H1 (cell line): ENCODE data around the gene MORC1. TPM values are rescaled to one million over a fixed set of nuclear protein-coding genes. Genes with fewer than 3 reads are reported as not detected.

Experiments
- CTCF ChIA-PET: fragments of 300-600 bp; sonication (Branson Sonifier 250); formaldehyde crosslinking; loops from one replicate; lab custom pipeline; 2021; ENCODE audit not compliant: partially characterized antibody; lab: Charles Lee
- POLR2A ChIA-PET: fragments of 300-600 bp; sonication (Branson Sonifier 250); formaldehyde crosslinking; loops from one replicate; lab custom pipeline; 2021; ENCODE audit warnings: inconsistent platforms; ENCODE audit not compliant: partially characterized antibody; lab: Charles Lee
- DNase-seq, 2 experiments: peaks; one replicate each; pipeline versions ENCODE4 v3.0.0 to v3.0.0-alpha.2; 2010 to 2022; ENCODE audit warnings: low spot score in 2 of 2, low read depth in 1 of 2, mixed read lengths in 1 of 2
- FAIRE-seq: peaks from 2 replicates; lab custom pipeline; 2011; peaks lifted over from hg19 to GRCh38; lab: Jason Lieb, UNC
- H2AFZ ChIP-seq: 2 replicates; pipeline ENCODE4 v1.8.1; 2012; ENCODE audit warnings: low read length, inconsistent platforms
- H2AK5ac ChIP-seq: 2 replicates; pipeline ENCODE4 v1.6.1; 2013; ENCODE audit warnings: low read depth, low read length
- H2BK120ac ChIP-seq: replicated peaks from 2 replicates; pipeline ENCODE3; 2013; ENCODE audit warnings: low read depth, low read length, inconsistent platforms
- H2BK12ac ChIP-seq: 2 replicates; pipeline ENCODE4 v1.6.1; 2013; ENCODE audit warnings: low read depth, low read length
- H2BK15ac ChIP-seq: 2 replicates; pipeline ENCODE4 v1.6.1; 2013; ENCODE audit warnings: low read length
- H2BK20ac ChIP-seq: 2 replicates; pipeline ENCODE4 v1.6.1; 2013; ENCODE audit warnings: low read length
- H2BK5ac ChIP-seq: 2 replicates; pipeline ENCODE4 v1.6.1; 2013; ENCODE audit warnings: low read depth, low read length
- H3K14ac ChIP-seq: 2 replicates; pipeline ENCODE4 v1.6.1; 2013; ENCODE audit warnings: inconsistent platforms; ENCODE audit not compliant: insufficient read length
- H3K18ac ChIP-seq: 2 replicates; pipeline ENCODE4 v1.6.1; 2013; ENCODE audit warnings: low read length; ENCODE audit errors: extremely low read depth
- H3K23ac ChIP-seq: 2 replicates; pipeline ENCODE4 v1.6.1; 2013; ENCODE audit warnings: inconsistent platforms; ENCODE audit not compliant: insufficient read length
- H3K23me2 ChIP-seq: 2 replicates; pipeline ENCODE4 v1.6.1; 2013; ENCODE audit warnings: low read depth, low read length
- H3K27ac ChIP-seq: 2 replicates; pipeline ENCODE4 v1.6.1; 2011; ENCODE audit warnings: low read depth, low read length, inconsistent platforms
- H3K27me3 ChIP-seq, 4 experiments: replicated peaks in 1 of 4; 1 replicate in 1 of 4; 2 replicates in 3 of 4; pipeline versions ENCODE4 v1.6.1 to v1.8.1; 2011 to 2013; ENCODE audit warnings: low read length in 3 of 4, mild to moderate bottlenecking in 3 of 4, inconsistent platforms in 2 of 4, mixed read lengths in 2 of 4, moderate library complexity in 1 of 4; ENCODE audit not compliant: control insufficient read depth in 3 of 4, insufficient read depth in 3 of 4; ENCODE audit errors: extremely low read depth in 1 of 4
- H3K36me3 ChIP-seq, 4 experiments: 2 replicates each; pipeline versions ENCODE4 v1.6.1 to v1.8.1; 2011 to 2013; ENCODE audit warnings: mild to moderate bottlenecking in 4 of 4, low read length in 3 of 4, moderate library complexity in 2 of 4, control low read depth in 1 of 4, inconsistent platforms in 1 of 4; ENCODE audit not compliant: insufficient read depth in 4 of 4, control insufficient read depth in 2 of 4
- H3K4ac ChIP-seq: replicated peaks from 2 replicates; pipeline ENCODE3; 2013; ENCODE audit warnings: low read length, low read depth, mixed read lengths, inconsistent platforms; ENCODE audit not compliant: insufficient read length
- H3K4me1 ChIP-seq, 4 experiments: replicated peaks in 1 of 4; 1 replicate in 1 of 4; 2 replicates in 3 of 4; pipeline versions ENCODE4 v1.6.1 to v1.8.1; 2011 to 2013; ENCODE audit warnings: low read length in 3 of 4, inconsistent platforms in 2 of 4, mixed read lengths in 1 of 4; ENCODE audit not compliant: insufficient read depth in 4 of 4, control insufficient read depth in 3 of 4
- H3K4me2 ChIP-seq, 2 experiments: 2 replicates each; pipeline versions ENCODE4 v1.6.1 to v1.8.1; 2011 to 2013; ENCODE audit warnings: low read depth in 2 of 2, low read length in 2 of 2, control low read depth in 1 of 2, inconsistent platforms in 1 of 2, mild to moderate bottlenecking in 1 of 2; ENCODE audit not compliant: insufficient read depth in 1 of 2
- H3K4me3 ChIP-seq, 4 experiments: fragments of 200-600, 300-600 bp in 1 of 4; sonication (generic), shearing (Covaris generic), sonication (Bioruptor Twin) in 1 of 4; 2 replicates each; pipeline versions ENCODE4 v1.5.1 to v1.8.1; 2011 to 2016; ENCODE audit warnings: low read length in 4 of 4, low read depth in 3 of 4, control low read depth in 2 of 4, inconsistent platforms in 2 of 4, mild to moderate bottlenecking in 2 of 4, mixed read lengths in 1 of 4, moderate library complexity in 1 of 4; ENCODE audit not compliant: insufficient read depth in 2 of 4; ENCODE audit errors: extremely low read depth in 1 of 4
- H3K56ac ChIP-seq: replicated peaks from 2 replicates; pipeline ENCODE3; 2013; ENCODE audit warnings: low read depth, mild to moderate bottlenecking, mixed read lengths, low read length, inconsistent platforms; ENCODE audit not compliant: insufficient read length
- H3K79me1 ChIP-seq: 2 replicates; pipeline ENCODE4 v1.6.1; 2013; ENCODE audit warnings: low read depth, low read length, control low read depth
- H3K79me2 ChIP-seq, 2 experiments: 2 replicates each; pipeline versions ENCODE4 v1.6.1 to v1.8.1; 2012 to 2013; ENCODE audit warnings: low read length in 2 of 2, mild to moderate bottlenecking in 2 of 2, inconsistent platforms in 1 of 2; ENCODE audit not compliant: insufficient read depth in 2 of 2, control insufficient read depth in 1 of 2
- H3K9ac ChIP-seq, 4 experiments: replicated peaks in 1 of 4; 1 replicate in 1 of 4; 2 replicates in 3 of 4; pipeline versions ENCODE4 v1.6.1 to v1.8.1; 2011 to 2013; ENCODE audit warnings: low read depth in 3 of 4, low read length in 3 of 4, control low read depth in 2 of 4, mild to moderate bottlenecking in 2 of 4, moderate library complexity in 2 of 4, inconsistent platforms in 1 of 4; ENCODE audit errors: extremely low read depth in 1 of 4
- H3K9me3 ChIP-seq, 2 experiments: 2 replicates each; pipeline versions ENCODE4 v1.6.1 to v1.8.1; 2012 to 2013; ENCODE audit warnings: mild to moderate bottlenecking in 2 of 2, moderate library complexity in 2 of 2, control low read depth in 1 of 2, inconsistent platforms in 1 of 2, low read depth in 1 of 2, low read length in 1 of 2, mixed read lengths in 1 of 2; ENCODE audit not compliant: insufficient read depth in 2 of 2
- H4K20me1 ChIP-seq, 2 experiments: replicated peaks in 1 of 2; 2 replicates each; pipeline versions ENCODE3 to v1.8.1; 2011 to 2013; ENCODE audit warnings: inconsistent platforms in 2 of 2, low read length in 2 of 2, mild to moderate bottlenecking in 1 of 2; ENCODE audit not compliant: insufficient read depth in 2 of 2, control insufficient read depth in 1 of 2
- H4K5ac ChIP-seq: 2 replicates; pipeline ENCODE4 v1.6.1; 2013; ENCODE audit warnings: low read length, low read depth, mixed read lengths, inconsistent platforms; ENCODE audit not compliant: insufficient read length
- H4K8ac ChIP-seq: 2 replicates; pipeline ENCODE4 v1.8.0; 2013; ENCODE audit warnings: mild to moderate bottlenecking, moderate library complexity, low read length, inconsistent platforms; ENCODE audit not compliant: insufficient read depth; ENCODE audit errors: extremely low read depth
- H4K91ac ChIP-seq: replicated peaks from 2 replicates; pipeline ENCODE3; 2013; ENCODE audit warnings: low read length, mixed read lengths, inconsistent platforms; ENCODE audit not compliant: insufficient read length
- KDM4A ChIP-seq: IDR thresholded peaks from one replicate; pipeline ENCODE4 v1.7.1; 2012; ENCODE audit warnings: low read depth, mild to moderate bottlenecking, moderate library complexity, low read length, inconsistent platforms; ENCODE audit not compliant: severe bottlenecking
- POLR2A ChIP-seq, 2 experiments: IDR thresholded peaks; 1 replicate in 1 of 2; 2 replicates in 1 of 2; pipeline ENCODE4 v1.6.1; 2011; ENCODE audit warnings: low read depth in 2 of 2, low read length in 2 of 2, mild to moderate bottlenecking in 2 of 2; ENCODE audit errors: control extremely low read depth in 1 of 2
- RFX5 ChIP-seq: IDR thresholded peaks from 2 replicates; pipeline ENCODE4 v1.6.1; 2011; ENCODE audit warnings: low read depth, low read length, improper control_type of control experiment, borderline replicate concordance
- RXRA ChIP-seq: IDR thresholded peaks from 2 replicates; pipeline ENCODE4 v1.6.1; 2011; ENCODE audit warnings: low read depth, mild to moderate bottlenecking, low read length, moderate library complexity; ENCODE audit not compliant: insufficient read depth
- SP1 ChIP-seq: IDR thresholded peaks from 2 replicates; pipeline ENCODE4 v1.6.1; 2011; ENCODE audit warnings: low read depth, low read length
- TCF12 ChIP-seq: IDR thresholded peaks from 2 replicates; pipeline ENCODE4 v1.6.1; 2011; ENCODE audit warnings: low read depth, mild to moderate bottlenecking, low read length
- ZNF274 ChIP-seq: IDR thresholded peaks from 2 replicates; pipeline ENCODE4 v1.7.0; 2012; ENCODE audit warnings: low read length, borderline replicate concordance; ENCODE audit errors: extremely low read depth
- WGBS, 2 experiments: shearing (Covaris generic) in 1 of 2; methylation state at CpG; one replicate each; pipeline versions ENCODE4 v1.1.6 to v1.1.7; 2013 to 2015; ENCODE audit warnings: low lambda C conversion rate in 2 of 2, mixed read lengths in 2 of 2, inconsistent platforms in 1 of 2, low coverage in 1 of 2, missing lambda C conversion rate in 1 of 2; ENCODE audit not compliant: insufficient replicate concordance in 2 of 2, insufficient coverage in 1 of 2, insufficient read length in 1 of 2; ENCODE audit errors: extremely low coverage in 1 of 2, missing lambda C conversion rate in 1 of 2; 5-methylcytosine and 5-hydroxymethylcytosine counted together
- polyA plus RNA-seq, 7 experiments: library from polyadenylated mRNA; depleted of rRNA in 3 of 7; stranded (reverse) in 5 of 7; unstranded in 2 of 7; fragments of >200 nt in 5 of 7; fragments of 200-250 nt in 2 of 7; gene quantifications; 1 replicate in 5 of 7; 2 replicates in 1 of 7; 4 replicates in 1 of 7; pipeline versions ENCODE4 v1.2.1 to v1.2.3, GENCODE V29; 2011 to 2013; ENCODE audit warnings: missing spikeins in 2 of 7, mixed read lengths in 2 of 7
- total RNA-seq: library from RNA; stranded (reverse); fragmentation: NEBNext Ultra II Directional; extraction: Animal tissue kit (Norgen Biotek cat#: 25700); gene quantifications from 2 replicates; pipeline ENCODE4 v1.2.1, GENCODE V29; 2021
- TF ChIP-seq, protein P1 (sequence below): IDR thresholded peaks from 2 replicates; pipeline ENCODE4 v1.6.1; 2012; ENCODE audit warnings: inconsistent platforms
- TF ChIP-seq, protein P2 (sequence below), 3 experiments: IDR thresholded peaks; 1 replicate in 2 of 3; 2 replicates in 1 of 3; pipeline versions ENCODE4 v1.5.1 to v1.6.1; 2011; ENCODE audit warnings: low read length in 3 of 3, mild to moderate bottlenecking in 3 of 3, inconsistent platforms in 2 of 3, low read depth in 1 of 3, moderate library complexity in 1 of 3; ENCODE audit not compliant: insufficient read depth in 1 of 3; ENCODE audit errors: control extremely low read depth in 1 of 3

MORC1 gene
- total and polyA plus RNA-seq, 2 of the 8 experiments (the other 6 are each of a cell fraction or from before 2014, with no cell fraction given): not detected

DNA sequence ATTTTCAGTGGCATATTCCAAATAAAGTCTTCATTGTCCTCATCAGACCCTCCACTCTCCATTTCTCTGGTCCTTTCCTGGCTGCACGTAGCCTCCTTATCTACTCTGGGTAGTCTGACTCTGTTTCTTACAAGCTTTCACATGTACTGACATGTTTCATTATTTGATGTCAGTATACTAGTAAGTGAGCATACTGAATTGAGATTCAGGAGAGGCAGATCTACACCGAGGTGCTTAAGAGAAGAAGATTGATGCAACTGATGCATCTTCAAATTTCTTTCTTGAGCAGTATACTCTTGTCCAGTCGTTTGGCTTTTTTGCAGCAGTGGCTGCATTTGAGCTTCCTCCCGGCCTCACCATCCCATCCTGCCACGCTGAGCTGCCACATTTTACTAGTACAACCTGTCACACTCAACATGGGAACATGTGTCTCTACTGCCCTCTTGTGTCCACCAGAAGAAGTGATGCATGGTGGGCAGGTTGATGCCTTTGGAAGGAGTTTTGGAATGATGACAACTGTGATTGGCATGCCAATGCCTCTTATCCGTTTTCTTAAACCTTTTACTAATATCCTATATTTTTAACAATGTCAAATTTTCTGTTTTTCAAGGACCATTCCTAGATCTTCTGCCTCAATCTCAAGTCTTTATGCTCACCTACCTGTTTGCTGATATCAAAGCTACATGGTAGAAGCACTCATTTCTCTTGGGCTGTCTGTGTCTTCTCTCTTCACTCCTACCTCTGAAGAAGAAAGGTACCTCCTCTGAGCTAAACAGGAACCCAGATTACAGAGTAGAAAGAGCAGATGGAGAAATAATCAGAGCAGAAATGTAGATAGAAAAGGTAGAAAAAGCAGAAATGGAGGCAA, 202.9 kb downstream of the MORC1 start:
- Histone ChIP-seq H3K9ac (no peak overlapping the region), H4K5ac (no peak overlapping the region), H2BK5ac (no peak overlapping the region), H3K18ac (no peak overlapping the region), H2AFZ (peak overlapping the region; percentile 70; the same call in 1 of the 2 replicates), H3K4me3 (no peak overlapping the region), H2AK5ac (no peak overlapping the region), H3K23ac (no peak overlapping the region), H4K8ac (no peak overlapping the region), H3K23me2 (no peaks in the 10 kb centered on the region), H2BK20ac (no peak overlapping the region), H3K79me2 (no peaks in the 10 kb centered on the region), H2BK120ac (no peak overlapping the region), H2BK15ac (no peak overlapping the region), H3K79me1 (no peaks in the 10 kb centered on the region), H3K36me3 (no peaks in the 10 kb centered on the region), H3K14ac (no peak overlapping the region), H4K20me1 (no peaks in the 10 kb centered on the region), H2BK12ac (no peak overlapping the region), H3K4ac (no peak overlapping the region), H3K27me3 (no peaks in the 10 kb centered on the region), H3K27ac (no peak overlapping the region), H3K56ac (no peak overlapping the region), H3K4me2 (no peak overlapping the region), H3K9me3 (no peaks in the 10 kb centered on the region), H3K4me1 (no peaks in the 10 kb centered on the region), H4K91ac (no peak overlapping the region)
- FAIRE-seq: peak; percentile 95
- WGBS, 2 experiments: 47% methylated on average over 6 of the region's 6 CpGs; no CpG with 5 or more reads in 1 of the 2 experiments
- ChIA-PET CTCF (interaction anchor here (0.6 to 3.9 kb wide), 51 partner anchors 9 to 429 kb away, joined by 3 to 23 read pairs (median 4); partner anchors contain the start of gene GUCA1C), POLR2A (interaction anchor here (0.6 kb wide), 1 partner anchor 1274 kb away, joined by 3 read pairs; no protein-coding TSS in a partner anchor)
- peak; percentile 21 to 63 for DNase-seq
- TF ChIP-seq ZNF274 (no peak), RXRA (no peak), KDM4A (no peak), POLR2A (IDR thresholded peaks at IDR 0.05; ENCODE audit: control extremely low read depth in 1 of 2, low read depth in 2 of 2, low read length in 2 of 2) (no peak), RFX5 (no peak), TCF12 (no peak), SP1 (peak; percentile 66; the same call in 1 of the 2 replicates)
- TF ChIP-seq, protein P1, sequence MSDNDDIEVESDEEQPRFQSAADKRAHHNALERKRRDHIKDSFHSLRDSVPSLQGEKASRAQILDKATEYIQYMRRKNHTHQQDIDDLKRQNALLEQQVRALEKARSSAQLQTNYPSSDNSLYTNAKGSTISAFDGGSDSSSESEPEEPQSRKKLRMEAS: peak; percentile 68
- TF ChIP-seq, protein P2, sequence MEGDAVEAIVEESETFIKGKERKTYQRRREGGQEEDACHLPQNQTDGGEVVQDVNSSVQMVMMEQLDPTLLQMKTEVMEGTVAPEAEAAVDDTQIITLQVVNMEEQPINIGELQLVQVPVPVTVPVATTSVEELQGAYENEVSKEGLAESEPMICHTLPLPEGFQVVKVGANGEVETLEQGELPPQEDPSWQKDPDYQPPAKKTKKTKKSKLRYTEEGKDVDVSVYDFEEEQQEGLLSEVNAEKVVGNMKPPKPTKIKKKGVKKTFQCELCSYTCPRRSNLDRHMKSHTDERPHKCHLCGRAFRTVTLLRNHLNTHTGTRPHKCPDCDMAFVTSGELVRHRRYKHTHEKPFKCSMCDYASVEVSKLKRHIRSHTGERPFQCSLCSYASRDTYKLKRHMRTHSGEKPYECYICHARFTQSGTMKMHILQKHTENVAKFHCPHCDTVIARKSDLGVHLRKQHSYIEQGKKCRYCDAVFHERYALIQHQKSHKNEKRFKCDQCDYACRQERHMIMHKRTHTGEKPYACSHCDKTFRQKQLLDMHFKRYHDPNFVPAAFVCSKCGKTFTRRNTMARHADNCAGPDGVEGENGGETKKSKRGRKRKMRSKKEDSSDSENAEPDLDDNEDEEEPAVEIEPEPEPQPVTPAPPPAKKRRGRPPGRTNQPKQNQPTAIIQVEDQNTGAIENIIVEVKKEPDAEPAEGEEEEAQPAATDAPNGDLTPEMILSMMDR (IDR thresholded peaks at IDR 0.05; ENCODE audit: control extremely low read depth in 1 of 3, insufficient read depth in 1 of 3, low read depth in 1 of 3, low read length in 3 of 3): peak; percentile 65 to 97 (median 88)
